Measurements from ENCODE around the gene DLGAP4. TPM values are rescaled to one million over a fixed set of nuclear protein-coding genes. Genes with fewer than 3 reads are reported as not detected.

The DLGAP4 gene
- total RNA-seq, 1 experiment from 2014 or later = 40.3 TPM

GRCh38 chr20:36312724-36313441, 6.7 kb downstream of the DLGAP4 start:
- Histone ChIP-seq H3K9me2 (ENCODE audit: insufficient read depth) (no peaks in the 10 kb centered on the region), H3K4me3 (replicated peaks in 1 of 2; ENCODE audit: low read depth in 1 of 2, low read length in 2 of 2) (no peak overlapping the region), H3K4me2 (ENCODE audit: low read length) (no peak overlapping the region), H3K79me2 (ENCODE audit: insufficient read depth, low read length) (no peaks in the 10 kb centered on the region), H3K9ac (ENCODE audit: low read length) (no peak overlapping the region), H3K36me3 (ENCODE audit: control insufficient read depth in 1 of 2, insufficient read depth in 2 of 2, low read length in 2 of 2) (no peaks in the 10 kb centered on the region), H3K27me3 (ENCODE audit: insufficient read depth, low read length) (peaks cover 4% of the 10 kb centered on the region; the same call in 1 of the 2 replicates), H2AFZ (ENCODE audit: low read depth, low read length, poor library complexity, severe bottlenecking) (no peak overlapping the region), H3K27ac (ENCODE audit: low read depth, low read length) (no peak overlapping the region), H4K20me1 (ENCODE audit: insufficient read depth) (no peaks in the 10 kb centered on the region), H3K9me3 (ENCODE audit: control insufficient read depth in 1 of 2, insufficient read depth in 1 of 2, low read depth in 1 of 2, low read length in 2 of 2) (no peaks in the 10 kb centered on the region), H3K4me1 (ENCODE audit: control insufficient read depth in 1 of 2, insufficient read depth in 2 of 2, low read length in 2 of 2) (no peaks in the 10 kb centered on the region)
- ChIA-PET RAD21 (ENCODE audit: low non-redundant PET in 1 of 2, low total read pairs in 2 of 2, uncharacterized antibody in 2 of 2, unreplicated experiment in 2 of 2) (no interaction called here), POLR2A (no interaction called here), CTCF (no interaction called here)
- no TSS peak for BruUV-seq (replicated peaks)
- TF ChIP-seq, protein P1, sequence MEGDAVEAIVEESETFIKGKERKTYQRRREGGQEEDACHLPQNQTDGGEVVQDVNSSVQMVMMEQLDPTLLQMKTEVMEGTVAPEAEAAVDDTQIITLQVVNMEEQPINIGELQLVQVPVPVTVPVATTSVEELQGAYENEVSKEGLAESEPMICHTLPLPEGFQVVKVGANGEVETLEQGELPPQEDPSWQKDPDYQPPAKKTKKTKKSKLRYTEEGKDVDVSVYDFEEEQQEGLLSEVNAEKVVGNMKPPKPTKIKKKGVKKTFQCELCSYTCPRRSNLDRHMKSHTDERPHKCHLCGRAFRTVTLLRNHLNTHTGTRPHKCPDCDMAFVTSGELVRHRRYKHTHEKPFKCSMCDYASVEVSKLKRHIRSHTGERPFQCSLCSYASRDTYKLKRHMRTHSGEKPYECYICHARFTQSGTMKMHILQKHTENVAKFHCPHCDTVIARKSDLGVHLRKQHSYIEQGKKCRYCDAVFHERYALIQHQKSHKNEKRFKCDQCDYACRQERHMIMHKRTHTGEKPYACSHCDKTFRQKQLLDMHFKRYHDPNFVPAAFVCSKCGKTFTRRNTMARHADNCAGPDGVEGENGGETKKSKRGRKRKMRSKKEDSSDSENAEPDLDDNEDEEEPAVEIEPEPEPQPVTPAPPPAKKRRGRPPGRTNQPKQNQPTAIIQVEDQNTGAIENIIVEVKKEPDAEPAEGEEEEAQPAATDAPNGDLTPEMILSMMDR (IDR thresholded peaks at IDR 0.05 in 2 of 3, conservative IDR thresholded peaks at IDR 0.05 in 1 of 3; ENCODE audit: borderline replicate concordance in 1 of 3, insufficient read depth in 1 of 3, low read depth in 2 of 3, low read length in 2 of 3) = 0 out of 6 replicates have a peak, but pooled peaks of 1 of the 3 experiments have one; percentile 3
- no peak for TF ChIP-seq POLR2AphosphoS5 (IDR thresholded peaks at IDR 0.05; ENCODE audit: low read depth, low read length)
- no peak for DNase-seq (ENCODE audit: low read depth, low spot score)
- no peak for ATAC-seq
- intact Hi-C loops (cut with micrococcal nuclease) = no loop called here

DNA sequence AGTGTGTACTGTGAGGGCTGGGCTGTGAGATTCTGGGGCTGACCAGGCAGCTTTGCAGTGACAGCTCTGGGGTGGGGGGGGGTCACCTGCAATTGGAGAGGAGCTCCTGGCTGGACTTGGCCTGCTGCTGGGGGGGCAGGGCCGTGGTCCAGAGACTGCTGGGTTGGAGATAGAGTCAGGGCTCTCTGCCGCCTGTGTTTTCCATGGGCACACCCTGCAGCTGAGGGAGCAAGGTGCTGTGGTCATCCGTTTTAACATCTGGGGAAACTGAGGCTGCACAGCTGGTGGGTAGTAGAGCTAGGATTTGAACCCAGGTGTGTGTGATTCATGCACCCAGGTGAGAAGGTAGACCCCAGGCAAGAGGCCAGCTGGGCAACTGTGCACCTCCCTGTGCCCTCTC, 7.3 kb downstream of the DLGAP4 start:
- no peak overlapping the region for H3K27ac ChIP-seq (ENCODE audit: low read depth, low read length)
- H3K79me2 ChIP-seq (ENCODE audit: insufficient read depth, low read length) = no peaks in the 10 kb centered on the region
- intact Hi-C loops (cut with micrococcal nuclease) = no loop called here
- no peak overlapping the region for H3K4me3 ChIP-seq (replicated peaks in 1 of 2; ENCODE audit: low read depth in 1 of 2, low read length in 2 of 2)
- H3K4me2 ChIP-seq (ENCODE audit: low read length) = no peak overlapping the region
- DNase-seq (ENCODE audit: low read depth, low spot score) = no peak
- H3K9me3 ChIP-seq (ENCODE audit: control insufficient read depth in 1 of 2, insufficient read depth in 1 of 2, low read depth in 1 of 2, low read length in 2 of 2) = no peaks in the 10 kb centered on the region
- RAD21 ChIA-PET (ENCODE audit: low non-redundant PET in 1 of 2, low total read pairs in 2 of 2, uncharacterized antibody in 2 of 2, unreplicated experiment in 2 of 2) = no interaction called here
- no peak overlapping the region for H2AFZ ChIP-seq (ENCODE audit: low read depth, low read length, poor library complexity, severe bottlenecking)
- BruUV-seq (replicated peaks) = no TSS peak
- no peak overlapping the region for H3K9ac ChIP-seq (ENCODE audit: low read length)
- peaks cover 4% of the 10 kb centered on the region; the same call in 1 of the 2 replicates for H3K27me3 ChIP-seq (ENCODE audit: insufficient read depth, low read length)
- H3K36me3 ChIP-seq (ENCODE audit: control insufficient read depth in 1 of 2, insufficient read depth in 2 of 2, low read length in 2 of 2) = no peaks in the 10 kb centered on the region
- H3K9me2 ChIP-seq (ENCODE audit: insufficient read depth) = no peaks in the 10 kb centered on the region
- TF ChIP-seq YY1 (IDR thresholded peaks at IDR 0.05; ENCODE audit: extremely low read depth, insufficient replicate concordance, low read depth, low read length) (no peak), JUND (IDR thresholded peaks at IDR 0.05) (no peak), ZFX (IDR thresholded peaks at IDR 0.05) (no peak), CBX3 (IDR thresholded peaks at IDR 0.05; ENCODE audit: low read depth) (no peak), ZNF274 (IDR thresholded peaks at IDR 0.05; ENCODE audit: low read depth, low read length) (no peak), SP1 (IDR thresholded peaks at IDR 0.05; ENCODE audit: low read depth) (no peak)
- TF ChIP-seq, protein P1 (IDR thresholded peaks at IDR 0.05 in 2 of 3, conservative IDR thresholded peaks at IDR 0.05 in 1 of 3; ENCODE audit: borderline replicate concordance in 1 of 3, insufficient read depth in 1 of 3, low read depth in 2 of 3, low read length in 2 of 3) = no peak
- TF ChIP-seq, protein P2, sequence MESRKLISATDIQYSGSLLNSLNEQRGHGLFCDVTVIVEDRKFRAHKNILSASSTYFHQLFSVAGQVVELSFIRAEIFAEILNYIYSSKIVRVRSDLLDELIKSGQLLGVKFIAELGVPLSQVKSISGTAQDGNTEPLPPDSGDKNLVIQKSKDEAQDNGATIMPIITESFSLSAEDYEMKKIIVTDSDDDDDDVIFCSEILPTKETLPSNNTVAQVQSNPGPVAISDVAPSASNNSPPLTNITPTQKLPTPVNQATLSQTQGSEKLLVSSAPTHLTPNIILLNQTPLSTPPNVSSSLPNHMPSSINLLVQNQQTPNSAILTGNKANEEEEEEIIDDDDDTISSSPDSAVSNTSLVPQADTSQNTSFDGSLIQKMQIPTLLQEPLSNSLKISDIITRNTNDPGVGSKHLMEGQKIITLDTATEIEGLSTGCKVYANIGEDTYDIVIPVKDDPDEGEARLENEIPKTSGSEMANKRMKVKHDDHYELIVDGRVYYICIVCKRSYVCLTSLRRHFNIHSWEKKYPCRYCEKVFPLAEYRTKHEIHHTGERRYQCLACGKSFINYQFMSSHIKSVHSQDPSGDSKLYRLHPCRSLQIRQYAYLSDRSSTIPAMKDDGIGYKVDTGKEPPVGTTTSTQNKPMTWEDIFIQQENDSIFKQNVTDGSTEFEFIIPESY (IDR thresholded peaks at IDR 0.05; ENCODE audit: extremely low read depth, insufficient replicate concordance, low read length) = no peak
- H3K4me1 ChIP-seq (ENCODE audit: control insufficient read depth in 1 of 2, insufficient read depth in 2 of 2, low read length in 2 of 2) = no peaks in the 10 kb centered on the region
- CTCF ChIA-PET = no interaction called here
- H4K20me1 ChIP-seq (ENCODE audit: insufficient read depth) = no peaks in the 10 kb centered on the region
- ATAC-seq = no peak
- POLR2A ChIA-PET = no interaction called here
